HG03060 (cell line): ENCODE measurements around the gene AGAP1.

Experiments used
- ATAC-seq: cut with Tn5 transposase; IDR thresholded peaks from one replicate; pipeline ENCODE4 v1.9.1; 2021; ENCODE audit warnings: low read depth, moderate number of reproducible peaks; ENCODE audit not compliant: unreplicated experiment

Gene AGAP1

DNA sequence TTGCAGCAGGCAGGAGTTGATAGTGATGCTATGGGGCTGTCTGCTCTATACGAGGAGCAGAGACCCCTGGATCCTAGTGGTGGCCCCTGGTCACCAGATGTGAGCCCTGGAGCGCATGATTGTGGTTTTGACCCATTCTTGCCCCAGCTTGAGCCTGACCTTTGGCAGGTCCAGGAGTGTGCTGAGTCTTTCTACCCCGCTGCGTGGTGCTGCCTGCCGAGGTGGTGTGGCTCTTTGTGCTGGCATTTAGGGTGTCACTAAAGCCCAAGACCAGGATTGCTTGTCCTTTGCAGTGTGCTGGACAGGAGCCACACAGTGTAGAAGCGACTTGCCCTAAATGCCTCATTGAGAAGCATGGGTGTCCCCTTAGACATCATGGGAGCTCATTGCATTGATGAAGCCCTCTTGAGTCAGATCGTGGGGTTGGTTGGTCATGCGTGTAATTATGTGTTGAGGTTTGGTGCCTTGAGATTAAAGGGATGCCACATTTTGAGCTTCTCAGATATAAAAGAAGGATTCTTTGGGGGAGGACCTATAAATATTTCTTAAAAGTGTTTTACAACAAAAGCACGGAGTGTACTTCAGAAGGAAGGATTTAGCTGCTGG, 88.3 kb downstream of the AGAP1 start:
- ATAC-seq = no peak

DNA sequence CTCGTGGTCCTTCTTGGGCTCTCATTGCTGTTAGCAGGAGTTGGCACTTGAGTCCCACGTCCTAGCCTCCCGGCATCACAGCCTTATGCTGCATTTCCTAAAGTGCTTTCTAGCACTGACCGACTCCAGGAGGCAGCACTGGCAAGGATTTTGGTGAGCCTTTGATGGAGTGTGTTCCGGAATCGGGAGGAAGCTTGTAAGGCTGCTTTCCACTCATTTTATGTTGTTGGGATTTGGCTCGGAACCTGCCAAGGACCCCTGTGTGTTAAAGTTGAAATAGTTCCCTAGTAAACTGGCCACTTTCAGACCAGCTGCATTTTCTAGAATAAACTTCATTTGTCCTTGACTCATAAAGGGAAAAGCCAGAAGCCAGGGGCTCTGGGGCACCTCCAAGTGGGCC, 88.9 kb downstream of the AGAP1 start:
- no peak for ATAC-seq

DNA sequence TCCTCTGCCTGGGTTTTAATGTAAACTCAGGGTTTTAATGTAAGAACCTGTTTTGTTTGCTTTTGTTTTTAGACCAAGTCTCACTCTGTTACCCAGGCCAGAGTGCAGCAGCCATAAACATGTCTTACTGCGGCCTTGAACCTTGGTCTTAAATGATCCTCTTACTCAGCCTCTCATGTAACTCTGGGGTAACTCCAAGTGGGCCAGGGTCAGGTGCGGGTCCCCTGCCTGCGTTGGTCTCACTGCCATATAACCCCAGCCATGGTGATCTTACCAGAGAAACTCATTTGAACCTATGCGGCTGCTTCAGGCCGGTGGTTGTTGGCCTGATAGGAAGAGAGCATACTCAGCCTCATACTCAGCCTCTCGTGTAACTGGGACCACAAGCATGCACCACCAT, 89.3 kb downstream of the AGAP1 start:
- ATAC-seq = no peak

DNA sequence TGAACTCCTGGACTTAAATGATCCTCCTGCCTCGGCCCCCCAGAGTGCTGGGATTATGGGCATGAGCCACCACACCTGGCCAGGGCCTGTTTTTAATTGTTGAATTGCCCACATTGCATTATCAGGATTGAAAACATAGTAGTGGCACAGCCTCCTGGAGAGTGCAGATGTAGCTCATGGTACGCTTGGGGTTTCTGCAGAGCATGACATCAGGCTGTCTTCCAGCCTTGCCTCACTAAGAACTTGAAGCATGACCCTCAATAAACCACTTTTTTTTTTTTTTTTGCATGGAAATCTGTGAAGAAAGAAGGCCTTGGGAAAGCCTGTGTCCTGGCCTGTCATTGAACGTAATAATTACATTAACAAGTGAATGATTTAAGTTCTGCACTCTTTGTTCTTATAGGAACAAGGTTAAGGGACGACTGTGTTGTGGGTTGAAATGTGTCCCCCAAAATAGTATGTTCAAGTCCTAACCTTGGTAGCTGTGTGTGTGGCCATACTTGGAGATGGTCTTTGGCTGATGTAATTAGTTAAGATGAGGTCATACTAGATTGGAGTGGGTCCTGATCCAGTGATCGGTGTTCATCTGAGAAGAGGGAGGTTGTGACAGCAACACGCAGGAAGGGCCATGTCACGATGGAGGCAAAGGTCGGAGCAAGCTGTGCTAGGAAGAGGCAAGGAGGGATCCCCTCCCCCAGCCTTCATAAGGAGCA, 90.2 kb downstream of the AGAP1 start:
- ATAC-seq = no peak

DNA sequence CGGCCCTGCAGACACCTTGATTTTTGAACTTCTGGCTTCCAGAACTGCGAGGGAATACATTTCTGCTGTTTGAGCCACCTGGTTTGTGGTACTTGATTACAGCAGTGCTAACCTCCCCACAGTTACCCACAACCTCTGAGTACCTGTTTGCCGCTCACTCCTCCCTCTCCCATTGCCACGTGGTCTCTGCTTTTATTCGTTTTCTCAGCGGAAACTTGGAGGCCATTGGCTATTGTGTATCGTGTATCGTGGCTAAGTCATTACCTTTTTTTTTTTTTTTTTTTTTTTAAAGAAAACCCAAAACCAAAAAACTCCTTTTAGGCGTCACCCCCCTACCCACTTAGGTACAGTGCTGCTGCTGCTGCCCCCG, 90.8 kb downstream of the AGAP1 start:
- ATAC-seq = no peak

DNA sequence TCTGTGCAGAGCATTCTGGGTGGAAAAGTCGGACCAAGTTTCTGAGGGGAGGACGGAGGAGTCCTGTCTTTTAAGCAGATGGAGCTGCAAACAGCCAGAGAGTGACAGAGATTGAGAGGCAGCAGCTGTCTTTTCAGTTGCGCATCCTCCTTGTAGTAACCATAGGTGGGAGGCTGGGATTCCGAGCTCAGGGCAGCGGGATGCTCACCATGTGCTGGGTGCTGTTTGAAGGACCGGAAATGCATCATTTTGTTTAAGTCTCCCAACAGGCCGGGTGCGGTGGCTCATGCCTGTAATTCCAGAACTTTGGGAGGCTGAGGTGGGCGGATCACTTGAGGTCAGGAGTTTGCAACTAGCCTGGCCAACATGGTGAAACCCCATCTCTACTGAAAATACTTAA, 93.4 kb downstream of the AGAP1 start:
- no peak for ATAC-seq

DNA sequence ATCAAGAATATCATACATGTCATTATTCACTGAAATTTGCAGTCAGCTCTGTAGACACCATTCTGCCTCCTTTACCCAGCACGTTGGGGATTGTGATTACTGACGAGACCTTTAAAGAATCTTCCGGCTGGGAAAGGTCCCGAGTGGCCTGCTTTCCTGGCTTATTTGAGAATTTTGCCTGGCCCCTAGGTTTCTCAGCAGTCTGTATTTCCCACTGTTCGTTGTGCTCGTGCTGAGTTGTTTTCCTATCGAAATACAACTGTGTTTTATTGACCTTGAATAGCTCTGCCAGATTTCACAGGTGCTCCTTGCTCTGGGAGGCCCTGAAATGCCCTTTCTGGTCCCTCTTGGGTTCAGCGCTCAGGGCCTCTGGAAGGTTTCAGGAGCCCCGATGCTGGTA, 94.9 kb downstream of the AGAP1 start:
- ATAC-seq = no peak

DNA sequence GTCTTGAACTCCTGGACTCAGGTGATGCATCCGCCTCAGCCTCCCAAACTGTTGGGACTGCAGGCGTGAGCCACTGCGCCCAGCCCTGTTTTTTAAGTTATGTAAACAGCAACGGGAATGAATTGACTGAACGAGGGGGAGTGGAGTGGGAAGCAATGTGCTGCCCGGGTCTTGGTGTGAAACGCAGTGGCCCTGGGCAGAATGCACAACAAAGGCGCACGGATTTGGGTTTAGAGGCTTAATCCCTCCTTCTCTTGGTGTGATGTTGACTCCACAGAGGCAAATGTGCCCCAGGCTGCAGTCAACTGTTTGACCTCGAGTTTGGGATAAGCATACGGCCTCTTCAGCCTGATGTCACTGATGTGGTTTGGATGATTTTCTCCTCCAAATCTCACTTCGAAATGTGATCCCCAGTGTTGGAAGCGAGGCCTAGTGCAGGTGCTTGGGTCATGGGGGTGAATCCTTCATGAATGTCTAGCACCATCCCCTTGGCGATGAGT, 97.4 kb downstream of the AGAP1 start:
- ATAC-seq = no peak

DNA sequence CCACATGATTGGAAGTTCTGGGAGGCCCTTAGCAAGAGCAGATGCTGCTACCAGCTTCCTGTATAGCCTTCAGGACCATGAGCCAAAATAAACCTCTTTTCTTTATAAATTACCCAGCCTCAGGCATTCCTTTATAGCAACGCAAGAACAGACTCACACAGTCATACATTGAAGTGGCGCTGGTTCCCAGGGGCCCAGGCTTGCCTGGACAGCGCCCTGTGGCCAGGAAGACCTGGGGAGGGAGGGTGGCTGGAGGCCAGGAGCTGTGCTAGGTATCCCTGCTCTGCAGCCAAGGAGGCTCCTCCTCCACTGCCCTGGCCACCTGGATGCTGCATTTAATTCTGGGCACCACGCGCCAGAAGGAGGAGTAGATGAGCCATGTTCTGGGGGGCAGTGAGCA, 98.1 kb downstream of the AGAP1 start:
- ATAC-seq = no peak

DNA sequence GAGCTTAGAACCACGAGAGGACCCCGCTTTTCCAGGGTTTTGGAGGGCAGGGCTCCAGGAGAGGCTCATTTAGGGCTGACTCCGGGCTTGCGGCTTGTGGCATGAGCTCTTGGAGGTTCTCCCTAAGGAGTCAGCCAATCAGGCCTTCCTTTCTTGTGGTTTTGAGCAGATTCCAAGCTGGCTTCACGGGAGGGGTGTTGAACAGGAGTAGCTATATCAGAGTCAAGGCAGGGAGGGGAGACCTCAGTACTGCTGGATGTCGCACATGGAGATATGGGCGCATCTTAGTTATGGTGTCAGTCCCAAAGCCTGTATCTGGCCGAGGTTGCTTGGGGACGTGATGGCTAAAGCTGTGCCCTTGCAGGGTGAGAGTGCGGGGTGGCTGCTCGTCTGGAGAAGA, 98.6 kb downstream of the AGAP1 start:
- no peak for ATAC-seq

DNA sequence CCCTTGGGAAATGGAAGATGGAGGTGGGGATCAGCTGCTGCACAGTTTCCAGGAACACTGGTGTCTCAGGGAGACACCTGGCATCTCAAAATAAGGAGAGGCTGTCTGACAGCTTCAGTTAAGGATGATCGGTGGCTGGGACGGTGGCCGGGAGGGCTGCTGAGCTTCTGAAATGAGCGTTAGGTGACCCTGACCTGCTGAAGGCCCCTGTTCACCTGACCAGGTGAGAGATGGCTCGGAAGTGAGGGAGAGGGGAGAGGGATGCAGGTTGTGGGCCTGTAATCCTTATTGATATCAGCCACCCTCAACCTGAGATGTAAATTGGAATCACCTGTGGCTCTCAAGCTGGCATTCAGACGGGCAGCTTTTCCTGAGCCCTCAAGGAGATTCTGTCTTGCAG, 99.0 kb downstream of the AGAP1 start:
- ATAC-seq = no peak

DNA sequence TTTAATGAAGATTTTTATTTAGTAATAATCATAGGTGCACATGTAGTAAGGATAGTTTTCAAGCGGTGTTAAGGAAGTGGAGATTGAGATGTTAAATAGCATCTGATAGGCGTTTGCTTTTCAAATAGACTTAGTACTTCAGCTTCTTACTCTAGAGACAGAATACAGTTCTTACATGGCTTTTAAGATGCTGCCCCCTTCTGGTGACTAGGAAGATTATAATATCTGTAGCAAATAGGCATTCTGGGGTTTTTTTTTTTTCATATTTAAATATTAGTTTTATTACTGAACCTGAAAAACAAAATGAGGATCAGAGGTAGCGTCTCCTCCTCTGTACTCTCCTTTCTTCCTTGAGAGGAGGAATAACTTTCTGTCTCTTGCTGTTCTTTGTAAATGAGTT, 100.2 kb downstream of the AGAP1 start:
- ATAC-seq = no peak

DNA sequence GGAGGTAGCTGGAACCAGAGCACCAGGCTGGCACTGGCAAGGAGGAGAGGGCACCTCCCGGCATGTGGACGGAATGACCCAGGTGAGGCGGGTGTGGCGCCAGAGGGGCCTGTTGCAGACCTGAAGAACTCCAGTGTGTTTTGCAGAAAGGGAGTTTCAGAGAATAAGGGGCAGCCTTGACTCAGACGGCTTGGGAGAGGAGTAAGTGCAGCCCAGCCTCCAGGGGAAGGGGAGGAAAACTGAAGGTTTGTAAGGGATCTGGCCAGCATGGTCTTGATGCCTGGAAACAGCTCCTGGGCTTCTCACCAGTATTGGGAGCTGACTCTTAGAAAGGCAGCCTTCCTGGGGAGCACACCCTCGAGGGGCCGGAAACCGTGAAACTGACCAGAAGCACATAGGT, 101.1 kb downstream of the AGAP1 start:
- no peak for ATAC-seq

DNA sequence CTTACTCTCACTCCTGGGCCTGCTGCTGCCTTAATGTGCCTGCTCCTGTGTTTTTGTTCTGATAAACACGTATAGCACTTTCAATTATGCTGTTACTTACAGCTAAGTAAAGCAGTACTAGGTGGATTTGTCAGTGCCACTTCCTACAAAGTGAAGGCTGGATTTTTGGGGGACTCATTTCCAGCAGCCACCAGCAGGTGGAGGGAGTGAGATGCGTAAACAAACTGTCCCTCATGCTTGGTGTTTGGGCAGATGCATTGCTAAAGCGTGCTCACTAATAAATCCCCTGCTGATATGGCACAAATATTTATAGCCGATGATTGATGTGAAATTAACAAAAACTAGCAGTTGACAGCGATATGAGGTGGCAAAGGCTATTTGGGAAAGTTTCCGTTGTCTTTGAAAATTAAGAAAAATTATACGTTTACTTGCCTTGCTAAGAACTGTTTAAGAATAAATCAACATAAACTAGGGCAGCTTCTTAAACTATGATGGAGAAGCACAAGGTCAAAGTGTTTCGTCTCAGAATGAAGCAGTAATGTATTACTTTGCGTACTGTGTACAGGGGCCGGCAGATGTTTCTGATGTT, 101.7 kb downstream of the AGAP1 start:
- no peak for ATAC-seq

DNA sequence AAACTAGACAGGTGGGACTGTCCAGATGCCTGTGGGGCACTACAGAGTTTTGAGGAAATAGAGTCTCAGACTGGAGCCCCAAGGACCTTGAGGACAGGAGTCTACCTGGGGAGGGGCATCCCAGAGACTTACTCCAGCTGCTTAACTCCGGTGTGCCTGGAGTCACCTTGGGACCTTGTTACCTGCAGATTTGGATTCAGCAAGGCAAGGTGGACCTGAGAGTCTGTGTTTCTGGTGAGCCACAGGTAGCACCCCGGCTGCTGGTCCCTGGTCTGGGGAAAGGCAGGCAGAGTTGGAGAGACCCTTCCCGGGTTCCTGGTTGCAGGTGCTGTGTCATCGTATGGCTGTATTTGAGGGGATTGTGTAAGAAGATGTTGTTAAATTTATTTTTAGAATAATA, 102.4 kb downstream of the AGAP1 start:
- no peak for ATAC-seq

DNA sequence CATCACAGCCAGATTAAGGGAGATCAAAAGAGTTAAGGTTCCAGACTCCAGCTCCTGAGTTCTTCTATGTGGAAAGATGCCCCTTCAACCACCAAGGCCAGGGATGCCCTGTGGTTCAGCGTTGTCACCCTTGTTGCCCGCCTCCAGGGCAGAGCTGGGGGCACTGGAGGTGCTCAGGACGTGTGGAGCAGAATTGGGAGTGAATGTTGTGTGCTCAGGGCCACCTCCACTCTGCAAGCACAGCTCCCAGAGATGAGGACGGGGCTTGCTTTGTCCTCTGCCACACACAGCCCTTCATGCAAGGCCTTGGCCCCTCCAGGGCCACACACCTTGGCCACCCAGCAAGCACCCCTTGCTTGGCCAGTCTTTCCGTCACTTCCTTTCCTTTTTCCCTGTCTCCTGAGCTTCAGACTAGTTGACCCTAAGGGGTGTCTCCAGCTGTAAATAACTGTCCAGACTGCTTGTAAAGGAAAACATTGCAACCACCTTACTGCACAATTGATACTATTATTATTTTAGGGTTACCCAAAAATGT, 103.3 kb downstream of the AGAP1 start:
- no peak for ATAC-seq

DNA sequence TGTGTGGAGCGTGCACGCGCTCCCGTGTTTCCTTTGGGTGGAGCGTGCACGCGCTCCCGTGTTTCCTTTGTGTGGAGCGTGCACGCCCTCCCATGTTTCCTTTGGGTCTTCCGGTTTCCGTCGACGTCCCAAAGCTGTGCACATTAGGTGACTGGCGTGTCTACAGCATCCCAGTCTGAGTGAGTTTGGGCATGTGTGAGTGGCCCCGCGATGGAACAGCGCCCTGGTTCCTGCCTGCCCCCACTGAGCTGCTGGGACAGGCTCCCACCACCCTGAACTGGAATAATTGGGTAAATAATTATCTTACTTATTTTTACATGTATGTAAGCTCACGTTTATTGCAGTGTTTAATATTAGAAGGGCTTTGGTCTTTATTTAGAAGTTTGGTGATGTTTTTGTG, 104.2 kb downstream of the AGAP1 start:
- ATAC-seq = no peak

DNA sequence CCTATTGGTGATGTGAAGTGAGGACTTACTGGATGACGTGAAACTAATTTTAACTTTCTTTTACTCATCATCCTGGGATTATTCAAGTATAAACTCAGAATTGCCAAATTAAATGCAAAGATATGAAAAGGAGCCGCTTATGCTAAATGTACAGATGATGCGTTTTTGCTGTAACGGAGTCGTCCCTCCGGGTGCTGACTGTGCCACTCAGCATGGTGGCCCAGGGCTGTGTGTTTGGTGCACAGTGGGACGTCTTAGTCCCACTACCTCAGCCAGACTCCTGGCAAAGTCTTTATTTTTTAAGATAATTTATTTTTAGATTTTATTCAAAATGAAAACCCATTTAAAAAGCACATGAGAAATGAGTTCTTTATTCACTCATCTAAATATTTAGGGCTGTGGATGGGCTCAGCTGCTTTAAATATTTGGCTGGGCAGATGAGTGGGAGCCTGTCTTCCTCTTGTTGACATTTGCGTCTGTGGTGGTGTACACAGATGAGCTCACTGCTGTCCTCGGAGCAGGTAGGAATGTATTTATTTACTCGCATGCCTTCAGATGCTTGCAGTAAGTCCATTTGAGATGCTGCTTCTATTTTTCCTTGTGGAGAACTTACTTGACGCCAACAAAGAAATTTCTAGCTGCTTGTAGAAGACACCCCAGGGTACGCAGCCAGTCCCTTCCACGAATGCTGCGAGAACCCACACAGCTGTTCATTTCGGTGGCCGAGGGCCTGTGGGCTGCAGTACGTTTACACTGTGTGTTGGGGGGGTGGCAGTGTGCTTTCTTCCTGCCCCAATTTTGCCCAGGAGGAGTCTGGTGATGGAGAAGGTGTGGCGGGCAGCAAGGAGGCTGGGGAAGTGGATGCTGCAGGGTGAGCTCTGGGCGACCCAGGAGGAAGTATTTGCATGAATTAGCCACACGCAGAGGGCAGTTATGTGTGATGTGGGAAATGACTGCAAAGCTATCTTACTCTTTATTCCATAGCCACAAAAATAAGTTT, 105.0 kb downstream of the AGAP1 start:
- ATAC-seq = no peak

DNA sequence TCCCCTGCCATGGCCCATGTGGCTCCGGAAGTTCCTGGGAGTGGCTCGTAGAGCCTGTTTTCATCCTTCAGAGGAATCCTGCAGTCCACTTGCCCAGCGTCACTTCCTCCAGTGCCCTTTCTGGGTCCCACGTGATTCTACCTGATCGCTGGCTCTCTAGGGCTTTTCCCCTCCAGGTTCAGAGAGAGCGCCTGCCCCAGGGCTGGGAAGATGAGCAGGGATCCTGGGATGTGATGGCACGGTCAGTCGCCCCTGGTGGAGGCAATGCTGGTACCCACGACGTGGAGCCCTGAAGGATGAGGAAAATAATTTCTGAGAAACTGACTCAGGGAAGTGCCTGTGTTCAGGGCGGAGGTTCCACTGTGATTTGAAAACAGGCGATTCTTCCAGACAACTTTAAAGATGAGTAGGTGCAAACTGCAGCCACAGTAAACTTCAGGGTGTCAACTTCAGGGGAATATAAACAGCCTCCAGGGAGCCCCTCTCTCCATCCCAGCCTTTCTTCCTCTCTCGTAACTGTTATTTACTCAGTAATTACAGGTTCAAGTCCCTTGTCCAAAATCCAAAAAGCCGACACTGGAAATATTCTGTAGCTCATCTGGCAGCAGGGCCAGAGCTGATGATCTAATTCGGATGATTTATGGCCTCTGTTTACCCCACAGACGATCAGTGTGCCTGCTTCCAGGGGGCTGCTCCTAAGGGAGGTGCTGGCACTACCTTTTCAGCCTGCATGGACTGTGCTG, 105.9 kb downstream of the AGAP1 start:
- no peak for ATAC-seq

DNA sequence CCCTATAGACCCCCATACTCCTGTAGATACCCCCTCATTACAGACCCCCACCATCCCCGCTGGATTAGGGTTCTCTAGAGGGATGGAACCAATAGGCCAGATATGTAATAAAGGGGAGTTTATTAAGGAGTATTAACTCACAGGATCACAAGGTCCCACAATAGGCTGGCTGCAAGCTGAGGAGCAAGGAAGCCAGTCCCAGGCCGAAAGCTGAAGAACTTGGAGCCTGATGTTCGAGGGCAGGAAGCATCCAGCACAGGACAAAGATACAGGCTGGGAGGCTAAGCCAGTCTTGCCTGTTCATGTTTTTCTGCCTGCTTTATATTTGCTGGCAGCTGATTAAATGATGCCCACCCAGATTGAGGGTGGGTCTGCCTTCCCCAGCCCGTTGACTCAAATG, 106.6 kb downstream of the AGAP1 start:
- ATAC-seq = no peak
